Neutrophil (primary cell): ENCODE measurements around the gene ZBTB40.

Experiments used
- H3K27ac ChIP-seq: fragments of 200-600 bp; sonication (generic); 2 replicates; pipeline ENCODE4 v1.5.1; 2016; ENCODE audit warnings: mild to moderate bottlenecking, moderate library complexity
- H3K27me3 ChIP-seq: fragments of 200-600 bp; sonication (generic); 2 replicates; pipeline ENCODE4 v1.6.0; 2016; ENCODE audit warnings: mild to moderate bottlenecking
- H3K36me3 ChIP-seq: fragments of 200-600 bp; sonication (generic); 2 replicates; pipeline ENCODE4 v1.5.1; 2017
- H3K4me1 ChIP-seq, 2 experiments: fragments of 200-600 bp in 1 of 2; sonication (generic) in 1 of 2; 1 replicate in 1 of 2; 2 replicates in 1 of 2; pipeline versions ENCODE4 v1.5.1 to v1.6.1; 2013 to 2016; ENCODE audit warnings: low read depth in 1 of 2, low read length in 1 of 2, mild to moderate bottlenecking in 1 of 2, moderate library complexity in 1 of 2; ENCODE audit not compliant: control insufficient read depth in 1 of 2, insufficient read depth in 1 of 2
- H3K4me3 ChIP-seq, 2 experiments: fragments of 200-600 bp in 1 of 2; sonication (generic) in 1 of 2; 1 replicate in 1 of 2; 2 replicates in 1 of 2; pipeline ENCODE4 v1.5.1; 2013 to 2016; ENCODE audit warnings: low read depth in 1 of 2, low read length in 1 of 2, mild to moderate bottlenecking in 1 of 2, moderate library complexity in 1 of 2
- H3K9me3 ChIP-seq: fragments of 200-600 bp; sonication (generic); 2 replicates; pipeline ENCODE4 v1.5.1; 2016
- CTCF ChIP-seq: fragments of 200-600 bp; sonication (generic); IDR thresholded peaks from 2 replicates; pipeline ENCODE4 v1.5.1; 2016; ENCODE audit warnings: antibody characterized with exemption

ZBTB40 gene

GRCh38 chr1:22518379-22518778 lies 66.7 kb downstream of the ZBTB40 start:
- Histone ChIP-seq H3K4me1 (no peaks in the 10 kb centered on the region), H3K27me3 (no peaks in the 10 kb centered on the region), H3K9me3 (no peaks in the 10 kb centered on the region), H3K4me3 (no peak overlapping the region), H3K27ac (no peak overlapping the region), H3K36me3 (peaks cover 93% of the 10 kb centered on the region)
- no peak for TF ChIP-seq CTCF

GRCh38 chr1:22520871-22521270 lies 69.2 kb downstream of the ZBTB40 start:
- peaks cover 94% of the 10 kb centered on the region for H3K36me3 ChIP-seq
- no peak for TF ChIP-seq CTCF
- no peaks in the 10 kb centered on the region for H3K4me1 ChIP-seq
- no peaks in the 10 kb centered on the region for H3K9me3 ChIP-seq
- H3K4me3 ChIP-seq: no peak overlapping the region
- H3K27me3 ChIP-seq: no peaks in the 10 kb centered on the region
- no peak overlapping the region for H3K27ac ChIP-seq

- H3K36me3 ChIP-seq: peaks cover 94% of the 10 kb centered on the region
- H3K9me3 ChIP-seq: no peaks in the 10 kb centered on the region
- H3K27ac ChIP-seq: no peak overlapping the region
- H3K27me3 ChIP-seq: no peaks in the 10 kb centered on the region
- H3K4me1 ChIP-seq: no peaks in the 10 kb centered on the region
- no peak for TF ChIP-seq CTCF
- H3K4me3 ChIP-seq: no peak overlapping the region
Measured at GRCh38 chr1:22521692-22522091, 70.0 kb downstream of the ZBTB40 start.

GRCh38 chr1:22522221-22522743 lies 70.6 kb downstream of the ZBTB40 start:
- peaks cover 94% of the 10 kb centered on the region for H3K36me3 ChIP-seq
- TF ChIP-seq CTCF: no peak

GRCh38 chr1:22524481-22524880 lies 72.8 kb downstream of the ZBTB40 start:
- Histone ChIP-seq H3K27me3 (no peaks in the 10 kb centered on the region), H3K4me1 (no peaks in the 10 kb centered on the region), H3K36me3 (peaks cover 92% of the 10 kb centered on the region), H3K4me3 (no peak overlapping the region), H3K9me3 (no peaks in the 10 kb centered on the region), H3K27ac (no peak overlapping the region)
- no peak for TF ChIP-seq CTCF

More at GRCh38 chr1:22522221-22522743, 70.6 kb downstream of the ZBTB40 start:
- H3K4me1 ChIP-seq: no peaks in the 10 kb centered on the region
- H3K9me3 ChIP-seq: no peaks in the 10 kb centered on the region
- H3K27me3 ChIP-seq: no peaks in the 10 kb centered on the region
- no peak overlapping the region for H3K4me3 ChIP-seq
- no peak overlapping the region for H3K27ac ChIP-seq

- H3K9me3 ChIP-seq: no peaks in the 10 kb centered on the region
- no peak overlapping the region for H3K27ac ChIP-seq
- no peak overlapping the region for H3K4me3 ChIP-seq
- H3K36me3 ChIP-seq: peaks cover 89% of the 10 kb centered on the region
- no peak for TF ChIP-seq CTCF
- no peaks in the 10 kb centered on the region for H3K27me3 ChIP-seq
- no peaks in the 10 kb centered on the region for H3K4me1 ChIP-seq
Measured at GRCh38 chr1:22525211-22525610, 73.6 kb downstream of the ZBTB40 start.
